ENCODE measurements around the gene RNF7.

RNF7 gene

DNA sequence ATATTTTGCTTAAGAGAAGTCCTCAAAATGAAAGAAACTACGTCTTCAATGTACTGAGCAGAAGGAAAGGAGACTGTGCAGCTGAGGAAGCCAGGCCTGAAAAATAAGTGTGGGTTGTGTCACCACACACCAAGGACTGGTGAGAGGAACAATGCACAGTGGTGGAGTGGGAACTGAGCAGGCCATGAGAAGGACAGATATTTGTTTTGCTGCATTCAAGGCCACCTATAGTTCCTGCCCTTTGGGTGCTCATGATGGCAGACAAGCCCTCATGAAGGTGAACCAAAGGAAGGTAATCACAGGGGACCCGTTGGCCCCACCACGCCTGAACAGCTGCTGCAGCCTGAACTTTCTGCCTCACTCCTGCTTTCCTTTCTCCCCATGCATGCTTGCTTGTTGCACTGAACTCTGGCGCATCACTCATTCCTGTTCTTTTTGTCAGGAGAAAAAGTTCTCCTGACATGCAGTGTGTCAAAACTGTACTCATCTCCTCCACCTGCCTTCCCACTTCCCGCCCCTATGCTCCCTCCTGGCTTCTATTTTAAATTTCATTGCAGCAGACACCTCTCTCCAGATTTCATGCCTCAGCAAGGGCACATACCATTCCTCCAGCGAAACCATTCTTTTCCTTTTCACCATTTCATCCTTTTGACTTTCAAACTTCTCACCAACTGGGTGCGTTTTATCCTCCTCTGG, 2.2 kb upstream of the RNF7 start:
- no peak overlapping the region for H3K4me3 ChIP-seq (ENCODE audit: low read depth, low read length)
- TF ChIP-seq, protein P1, sequence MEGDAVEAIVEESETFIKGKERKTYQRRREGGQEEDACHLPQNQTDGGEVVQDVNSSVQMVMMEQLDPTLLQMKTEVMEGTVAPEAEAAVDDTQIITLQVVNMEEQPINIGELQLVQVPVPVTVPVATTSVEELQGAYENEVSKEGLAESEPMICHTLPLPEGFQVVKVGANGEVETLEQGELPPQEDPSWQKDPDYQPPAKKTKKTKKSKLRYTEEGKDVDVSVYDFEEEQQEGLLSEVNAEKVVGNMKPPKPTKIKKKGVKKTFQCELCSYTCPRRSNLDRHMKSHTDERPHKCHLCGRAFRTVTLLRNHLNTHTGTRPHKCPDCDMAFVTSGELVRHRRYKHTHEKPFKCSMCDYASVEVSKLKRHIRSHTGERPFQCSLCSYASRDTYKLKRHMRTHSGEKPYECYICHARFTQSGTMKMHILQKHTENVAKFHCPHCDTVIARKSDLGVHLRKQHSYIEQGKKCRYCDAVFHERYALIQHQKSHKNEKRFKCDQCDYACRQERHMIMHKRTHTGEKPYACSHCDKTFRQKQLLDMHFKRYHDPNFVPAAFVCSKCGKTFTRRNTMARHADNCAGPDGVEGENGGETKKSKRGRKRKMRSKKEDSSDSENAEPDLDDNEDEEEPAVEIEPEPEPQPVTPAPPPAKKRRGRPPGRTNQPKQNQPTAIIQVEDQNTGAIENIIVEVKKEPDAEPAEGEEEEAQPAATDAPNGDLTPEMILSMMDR (IDR thresholded peaks at IDR 0.05; ENCODE audit: low read depth, low read length): no peak

DNA sequence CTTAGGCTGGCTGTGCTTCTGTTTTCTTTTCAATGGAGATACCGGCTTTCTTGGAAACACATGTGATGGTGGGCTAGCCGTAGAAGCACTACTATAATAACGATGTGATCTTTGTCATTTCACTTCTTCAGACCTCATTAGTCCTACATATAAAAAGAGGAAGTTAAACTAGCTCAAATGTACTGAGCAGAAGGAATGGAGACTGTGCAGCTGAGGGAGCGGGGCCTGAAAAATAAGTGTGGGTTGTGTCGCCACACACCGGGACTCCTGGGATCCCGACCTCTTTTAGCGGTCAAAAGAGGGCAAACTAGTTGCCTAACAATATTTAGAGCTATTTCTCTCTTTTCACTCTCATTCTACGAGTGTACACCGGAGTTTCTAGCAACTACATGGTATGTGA, 1.0 kb upstream of the RNF7 start:
- TF ChIP-seq, protein P1 (IDR thresholded peaks at IDR 0.05; ENCODE audit: low read depth, low read length): no peak

DNA sequence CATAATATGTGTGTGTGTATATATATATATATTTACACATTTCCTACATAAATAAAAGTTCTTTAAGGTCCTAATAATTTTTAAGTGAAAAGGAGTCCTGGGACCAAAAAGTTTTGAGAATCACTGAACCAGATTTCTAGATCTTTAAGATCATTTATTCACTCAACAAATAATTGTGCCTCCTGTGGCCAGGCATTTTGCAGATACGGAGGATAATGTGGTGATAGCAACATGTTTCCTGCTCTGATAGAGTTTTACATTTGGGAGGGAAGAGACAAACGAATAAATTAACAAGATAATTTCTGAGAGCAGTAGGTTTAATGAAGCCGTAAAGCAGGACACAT, 448 bp upstream of the RNF7 start:
- TF ChIP-seq, protein P1 (IDR thresholded peaks at IDR 0.05; ENCODE audit: low read depth, low read length): no peak
- peak overlapping the region; percentile 95 for H3K4me3 ChIP-seq (ENCODE audit: low read depth, low read length)

More for the DNA sequence above, 1.0 kb upstream of the RNF7 start:
- no peak overlapping the region for H3K4me3 ChIP-seq (ENCODE audit: low read depth, low read length)

DNA sequence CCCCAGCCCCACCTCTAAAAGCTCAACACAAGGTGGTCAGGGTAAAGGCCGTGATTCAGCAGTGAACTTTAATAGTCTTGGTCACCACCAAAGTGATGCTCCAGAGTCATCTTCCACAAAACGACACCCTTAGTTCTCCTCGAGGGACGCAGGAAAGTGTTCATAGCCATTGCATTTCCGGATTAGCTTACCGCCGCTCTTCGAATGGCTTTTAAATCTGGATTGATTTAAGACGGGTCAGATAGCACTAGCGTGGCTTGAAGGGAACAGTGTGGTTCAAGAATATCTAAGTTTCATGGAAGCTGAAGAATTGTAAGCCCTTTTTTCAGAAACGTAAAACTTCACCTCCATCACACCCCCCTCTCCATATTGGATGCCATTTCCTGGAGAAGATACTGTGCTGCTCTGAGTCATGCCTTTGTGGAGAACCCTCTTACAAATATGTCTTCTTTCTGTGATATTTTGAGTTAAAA, 829 bp downstream of the RNF7 start:
- TF ChIP-seq, protein P1 (IDR thresholded peaks at IDR 0.05; ENCODE audit: low read depth, low read length): no peak
- H3K4me3 ChIP-seq (ENCODE audit: low read depth, low read length): peak overlapping the region; percentile 95

DNA sequence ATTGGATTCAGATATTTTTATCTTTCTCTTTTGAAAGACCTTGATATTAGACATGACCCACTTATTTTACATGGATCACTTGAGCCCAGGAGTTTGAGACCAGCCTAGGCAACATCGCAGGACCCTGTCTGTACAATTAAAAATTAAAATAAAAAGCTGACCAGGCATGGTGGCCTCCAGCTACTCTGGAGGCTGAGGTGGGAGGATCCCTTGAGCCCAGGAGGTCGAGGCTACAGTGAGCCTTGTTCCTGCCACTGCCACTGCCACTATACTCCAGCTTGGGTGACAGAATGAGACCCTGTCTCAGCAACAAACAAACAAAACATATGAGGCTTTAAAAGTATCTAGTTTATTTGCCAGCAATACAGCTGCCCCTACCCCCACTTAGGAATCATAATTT, 1.6 kb downstream of the RNF7 start:
- H3K4me3 ChIP-seq (ENCODE audit: low read depth, low read length): peak overlapping the region; percentile 95
- TF ChIP-seq, protein P1 (IDR thresholded peaks at IDR 0.05; ENCODE audit: low read depth, low read length): no peak

DNA sequence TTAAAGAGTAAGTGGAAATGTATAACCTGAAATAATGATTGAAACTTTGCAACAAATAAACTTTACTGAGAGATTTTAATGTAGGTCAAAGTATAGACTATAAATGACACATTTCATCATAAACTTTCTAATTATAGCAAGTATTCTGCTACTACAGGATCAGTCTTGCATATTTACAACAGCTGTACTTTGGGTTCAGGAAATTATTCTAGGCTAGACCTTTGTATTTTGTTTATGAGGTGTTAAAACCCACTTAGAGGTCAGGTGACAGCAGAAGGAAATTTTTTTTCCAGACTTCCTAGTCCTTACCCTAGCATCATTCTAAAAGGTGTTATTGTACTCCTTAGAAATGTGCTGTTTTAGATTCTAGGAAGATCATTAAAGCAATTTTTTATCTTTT, 2.3 kb downstream of the RNF7 start:
- H3K4me3 ChIP-seq (ENCODE audit: low read depth, low read length): no peak overlapping the region; the same call in 1 of the 2 replicates
- TF ChIP-seq, protein P1 (IDR thresholded peaks at IDR 0.05; ENCODE audit: low read depth, low read length): no peak

DNA sequence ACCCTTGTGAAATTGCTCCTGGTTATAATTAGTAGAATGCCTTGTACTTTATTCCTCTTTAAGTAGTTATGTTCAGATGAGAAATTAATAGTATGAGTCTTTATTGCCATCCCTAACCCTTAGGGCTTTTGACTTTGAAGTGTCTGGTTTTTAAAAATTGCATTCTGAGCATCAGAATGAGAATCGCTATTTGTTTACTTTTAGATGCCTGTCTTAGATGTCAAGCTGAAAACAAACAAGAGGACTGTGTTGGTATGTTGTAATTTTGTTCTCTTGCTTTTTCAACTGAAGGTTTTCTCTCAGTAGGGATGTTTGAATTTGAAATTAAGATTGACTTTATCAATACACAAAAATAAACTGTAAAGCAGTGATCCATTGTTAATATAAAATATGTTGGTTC, 5.2 kb downstream of the RNF7 start:
- TF ChIP-seq, protein P1 (IDR thresholded peaks at IDR 0.05; ENCODE audit: low read depth, low read length): no peak

More for the DNA sequence above, 5.2 kb downstream of the RNF7 start:
- no peak overlapping the region for H3K4me3 ChIP-seq (ENCODE audit: low read depth, low read length)

Data from WI38 (cell line).